K562 (cell line): ENCODE data around the gene RANBP3. TPM values are rescaled to one million over a fixed set of nuclear protein-coding genes. Genes with fewer than 3 reads are reported as not detected.

Source experiments
- ATAC-seq: fragments of 200-7000 bp; cut with Tn5 transposase; 3 replicates; pipeline ENCODE4 v1.9.1; 2020; ENCODE audit warnings: moderate library complexity
- BruUV-seq: library from RNA; stranded (reverse); fragments of 400-500 nt; replicated peaks from 2 replicates; lab custom pipeline; 2021; lab: Mats Ljungman, UMichigan
- CTCF ChIA-PET: fragments of 300-600 bp; formaldehyde crosslinking; extraction: SDS; loops from one replicate; lab custom pipeline; 2021; ENCODE audit warnings: low intra/inter-chr PET ratio; lab: Yijun Ruan, JAX
- POLR2A ChIA-PET: fragments of 300-600, 350-650 bp; sonication (Branson Sonifier 250); formaldehyde crosslinking; extraction: SDS; loops from one replicate; lab custom pipeline; 2021; ENCODE audit warnings: antibody characterized with exemption, inconsistent platforms; lab: Yijun Ruan, JAX
- DNase-seq, 4 experiments: peaks; one replicate each; pipeline versions ENCODE4 v3.0.0 to v3.0.0-alpha.2; 2011 to 2018; ENCODE audit warnings: low spot score in 3 of 4, mixed read lengths in 3 of 4; ENCODE audit errors: extremely low read depth in 1 of 4
- FAIRE-seq: peaks from 2 replicates; lab custom pipeline; 2011; peaks lifted over from hg19 to GRCh38; lab: Jason Lieb, UNC
- H2AFZ ChIP-seq: 2 replicates; pipeline ENCODE4 v1.6.0; 2011; ENCODE audit warnings: low read depth, low read length, control low read depth, inconsistent platforms
- H3K27ac ChIP-seq: fragments of 200-600 bp; 3 replicates; pipeline ENCODE4 v1.8.0; 2011; ENCODE audit warnings: low read depth, mild to moderate bottlenecking, control low read depth, inconsistent platforms, low read length, moderate library complexity, mixed read lengths; ENCODE audit errors: extremely low read depth
- H3K27me3 ChIP-seq, 2 experiments: fragments of 300-600 bp in 1 of 2; 2 replicates in 1 of 2; 3 replicates in 1 of 2; pipeline versions ENCODE4 v1.6.0 to v1.8.0; 2011; ENCODE audit warnings: inconsistent platforms in 2 of 2, low read length in 2 of 2, mild to moderate bottlenecking in 1 of 2, mixed read lengths in 1 of 2, moderate library complexity in 1 of 2; ENCODE audit not compliant: control insufficient read depth in 2 of 2, insufficient read depth in 2 of 2
- H3K36me3 ChIP-seq: fragments of 300-600 bp; 3 replicates; pipeline ENCODE4 v1.8.0; 2011; ENCODE audit warnings: mild to moderate bottlenecking, low read length, inconsistent platforms; ENCODE audit not compliant: control insufficient read depth, insufficient read depth
- H3K4me1 ChIP-seq, 2 experiments: fragments of 200-600 bp in 1 of 2; replicated peaks in 1 of 2; 2 replicates in 1 of 2; 3 replicates in 1 of 2; pipeline versions ENCODE4 v1.5.1 to v1.8.0; 2011; ENCODE audit warnings: inconsistent platforms in 2 of 2, low read length in 2 of 2, mild to moderate bottlenecking in 1 of 2, mixed read lengths in 1 of 2, moderate library complexity in 1 of 2; ENCODE audit not compliant: control insufficient read depth in 2 of 2, insufficient read depth in 2 of 2
- H3K4me2 ChIP-seq: 2 replicates; pipeline ENCODE4 v1.6.1; 2011; ENCODE audit warnings: low read length, control low read depth, inconsistent platforms, mixed read lengths; ENCODE audit not compliant: insufficient read depth
- H3K4me3 ChIP-seq: fragments of 200-600 bp; sonication (generic), shearing (Covaris generic); 2 replicates; pipeline ENCODE4 v1.5.1; 2016; ENCODE audit warnings: control low read depth, inconsistent platforms
- H3K79me2 ChIP-seq: fragments of 200-600 bp; 3 replicates; pipeline ENCODE4 v1.8.0; 2011; ENCODE audit warnings: low read length, inconsistent platforms; ENCODE audit not compliant: control insufficient read depth, insufficient read depth
- H3K9ac ChIP-seq, 2 experiments: 2 replicates each; pipeline versions ENCODE4 v1.6.0 to v1.6.1; 2011; ENCODE audit warnings: low read depth in 2 of 2, low read length in 2 of 2, control low read depth in 1 of 2, inconsistent platforms in 1 of 2, mild to moderate bottlenecking in 1 of 2, mixed read lengths in 1 of 2; ENCODE audit not compliant: insufficient read depth in 1 of 2
- H3K9me1 ChIP-seq: one replicate; pipeline ENCODE4 v1.6.0; 2011; ENCODE audit warnings: inconsistent platforms, mild to moderate bottlenecking, low read length, moderate library complexity; ENCODE audit not compliant: control insufficient read depth, insufficient read depth
- H3K9me3 ChIP-seq: replicated peaks from 2 replicates; pipeline ENCODE4 v1.5.1; 2011; ENCODE audit warnings: low read depth, low read length, inconsistent platforms; ENCODE audit not compliant: control insufficient read depth, insufficient read depth
- H4K20me1 ChIP-seq: replicated peaks from 2 replicates; pipeline ENCODE4 v1.6.1; 2011; ENCODE audit warnings: low read length, inconsistent platforms, mixed read lengths; ENCODE audit not compliant: control insufficient read depth, insufficient read depth
- ATF1 ChIP-seq, 2 experiments: fragments of 450-650 bp in 1 of 2; IDR thresholded peaks; 2 replicates each; pipeline ENCODE4 v1.6.1; 2016; ENCODE audit warnings: missing compliant biosample characterization in 1 of 2, missing genetic modification characterization in 1 of 2
- CCAR2 ChIP-seq: fragments of 200-400 bp; formaldehyde crosslinking; IDR thresholded peaks from 2 replicates; pipeline ENCODE4 v1.6.1; 2017; ENCODE audit warnings: mild to moderate bottlenecking, low read depth, low read length
- E2F3 ChIP-seq: fragments of 250-450 bp; sonication (Bioruptor Pico); IDR thresholded peaks from 2 replicates; pipeline ENCODE4 v1.4.0; 2020; ENCODE audit warnings: mild to moderate bottlenecking
- ERF ChIP-seq: fragments of 450-650 bp; formaldehyde crosslinking; IDR thresholded peaks from 2 replicates; pipeline ENCODE4 v1.4.0; 2020; ENCODE audit warnings: mild to moderate bottlenecking, mixed read lengths
- FOXP1 ChIP-seq: sonication (generic); formaldehyde crosslinking; IDR thresholded peaks from 2 replicates; pipeline ENCODE4 v1.8.0; 2022; ENCODE audit warnings: mild to moderate bottlenecking, missing genetic modification reagents
- POLR3G ChIP-seq: IDR thresholded peaks from 2 replicates; pipeline ENCODE4 v1.6.1; 2011; ENCODE audit not compliant: insufficient read length, insufficient replicate concordance; ENCODE audit errors: extremely low read depth
- POU5F1 ChIP-seq: fragments of 150-350 bp; IDR thresholded peaks from 2 replicates; pipeline ENCODE4 v1.6.1; 2014; ENCODE audit warnings: borderline replicate concordance, low read length, low read depth, mild to moderate bottlenecking; ENCODE audit not compliant: partially characterized antibody
- RHOXF2B ChIP-seq: fragments of 250-450 bp; sonication (Bioruptor Pico); conservative IDR thresholded peaks from 2 replicates; pipeline ENCODE4 v1.5.1; 2021
- SMAD4 ChIP-seq: fragments of 250-450 bp; sonication (Bioruptor Pico); conservative IDR thresholded peaks from 2 replicates; pipeline ENCODE4 v1.8.0; 2021; ENCODE audit warnings: inconsistent platforms, mild to moderate bottlenecking, moderate library complexity
- STAG1 ChIP-seq: sonication (generic); formaldehyde crosslinking; IDR thresholded peaks from 2 replicates; pipeline ENCODE4 v1.5.0; 2020; ENCODE audit warnings: missing genetic modification reagents, borderline replicate concordance
- XRCC4 ChIP-seq: IDR thresholded peaks from one replicate; pipeline ENCODE4 v1.6.1; 2011; ENCODE audit not compliant: insufficient read depth, insufficient read length; ENCODE audit errors: extremely low read depth
- ZFP1 ChIP-seq: fragments of 450-650 bp; formaldehyde crosslinking; IDR thresholded peaks from 2 replicates; pipeline ENCODE4 v1.4.0; 2020; ENCODE audit warnings: mild to moderate bottlenecking, mixed read lengths
- ZFX ChIP-seq: sonication (generic); formaldehyde crosslinking; IDR thresholded peaks from 2 replicates; pipeline ENCODE4 v1.8.0; 2022; ENCODE audit warnings: mild to moderate bottlenecking, missing genetic modification reagents, moderate library complexity
- ZNF696 ChIP-seq: fragments of 250-450 bp; sonication (Bioruptor Pico); conservative IDR thresholded peaks from 2 replicates; pipeline ENCODE4 v1.4.0; 2020; ENCODE audit warnings: mild to moderate bottlenecking, moderate library complexity
- WGBS: fragments of 100-300 bp; shearing (Covaris generic); methylation state at CpG from one replicate; pipeline ENCODE4 v1.1.6; 2016; ENCODE audit warnings: low coverage, mixed read lengths; ENCODE audit not compliant: insufficient coverage; ENCODE audit errors: missing lambda C conversion rate; 5-methylcytosine and 5-hydroxymethylcytosine counted together
- in situ Hi-C: fragments of 300-500 bp; cut with MboI; formaldehyde crosslinking; loops from 4 replicates; pipeline ENCODE4 v1.15.0; 2018; ENCODE audit warnings: inconsistent platforms, mixed read lengths
- intact Hi-C: fragments of 100-400 bp; cut with micrococcal nuclease; formaldehyde crosslinking; loops from 2 replicates; pipeline ENCODE4 v1.14.2; 2022
- polyA plus RNA-seq, 8 experiments: library from polyadenylated mRNA; depleted of rRNA in 4 of 8; stranded (reverse) in 5 of 8; unstranded in 3 of 8; fragments of >200 nt; fragmentation: Nextera tagmentation in 2 of 8; fragmentation: Illumina TruSeq in 1 of 8; extraction: Ambion mirVana in 2 of 8; extraction: Trizol in 1 of 8; gene quantifications; 2 replicates each; pipeline versions ENCODE4 v1.2.1 to v1.2.3, GENCODE V29; 2011 to 2014; ENCODE audit warnings: inconsistent platforms in 1 of 8, missing spikeins in 1 of 8
- total RNA-seq, 7 experiments: library from RNA; depleted of rRNA in 6 of 7; stranded (reverse); fragments of >200 nt in 6 of 7; fragmentation: Illumina TruSeq in 2 of 7; extraction: Trizol in 2 of 7; gene quantifications; 2 replicates each; pipeline versions ENCODE4 v1.2.1 to v1.2.3, GENCODE V29; 2011 to 2021; ENCODE audit warnings: low replicate concordance in 1 of 7

The RANBP3 gene
- total and polyA plus RNA-seq, 9 of the 15 experiments (the other 6 are each of a cell fraction or from before 2014, with no cell fraction given): 0.90 to 95.1 (median 63.2) TPM

GRCh38 chr19:5934069-5934401, 43.9 kb downstream of the RANBP3 start:
- H3K36me3 ChIP-seq: peaks cover 92% of the 10 kb centered on the region; the same call in 2 of the 3 replicates
- no peak for ATAC-seq
- no peak overlapping the region for H3K4me3 ChIP-seq
- H2AFZ ChIP-seq: no peak overlapping the region
- 94% methylated on average over 5 of the region's 5 CpGs for WGBS
- H3K27me3 ChIP-seq: no peaks in the 10 kb centered on the region
- no peaks in the 10 kb centered on the region for H3K9me3 ChIP-seq
- intact Hi-C loops (no loop called here), in situ Hi-C loops (no loop called here)
- ChIA-PET POLR2A (interaction anchor here (0.9 kb wide), 1 partner anchor 20 kb away, joined by 4 read pairs; the partner anchor contains the start of gene CAPS), CTCF (no interaction called here)
- no peak overlapping the region for H3K4me2 ChIP-seq
- TF ChIP-seq CCAR2: no peak
- no peak for TF ChIP-seq ZNF696 (CRISPR knock-in tag)
- TF ChIP-seq ZFX: no peak
- TF ChIP-seq STAG1: no peak
- TF ChIP-seq POU5F1: no peak
- no peak for TF ChIP-seq RHOXF2B (CRISPR knock-in tag)
- TF ChIP-seq ATF1 (CRISPR knock-in tag; IDR thresholded peaks at IDR 0.05): no peak
- no peak for TF ChIP-seq ATF1 (tag; IDR thresholded peaks at IDR 0.05)
- TF ChIP-seq FOXP1: no peak
- no peak for TF ChIP-seq ERF (CRISPR knock-in tag)
- no peak for TF ChIP-seq E2F3 (CRISPR knock-in tag)
- no peak for TF ChIP-seq SMAD4 (CRISPR knock-in tag)
- no peak for TF ChIP-seq ZFP1
- no peak for TF ChIP-seq POLR3G
- no peak for TF ChIP-seq XRCC4
- no peak for DNase-seq
- no TSS peak for BruUV-seq
- no peak overlapping the region for H3K27ac ChIP-seq
- H4K20me1 ChIP-seq: peaks cover 5% of the 10 kb centered on the region; the same call in 1 of the 2 replicates
- peak overlapping the region in 1 of 2 experiments; percentile 42; a peak in 1 of 4 replicates for H3K9ac ChIP-seq
- H3K79me2 ChIP-seq: peaks cover 5% of the 10 kb centered on the region; the same call in 1 of the 3 replicates
- no peak for FAIRE-seq
- H3K9me1 ChIP-seq: peaks cover 2% of the 10 kb centered on the region
- H3K4me1 ChIP-seq: peaks cover 0 to 15% of the 10 kb centered on the region in 2 experiments; a peak in 1 of 5 replicates
